DND-41 (cell line): ENCODE measurements around the gene ZNF594.

Source experiments
- EZH2 ChIP-seq: IDR thresholded peaks from 3 replicates; pipeline ENCODE4 v1.6.1; 2012; ENCODE audit warnings: borderline replicate concordance, low read depth, mild to moderate bottlenecking, moderate library complexity, low read length, inconsistent platforms; ENCODE audit not compliant: severe bottlenecking
- TF ChIP-seq, protein P1 (sequence below): IDR thresholded peaks from 2 replicates; pipeline ENCODE4 v1.5.1; 2012; ENCODE audit warnings: borderline replicate concordance, low read length, moderate library complexity, mild to moderate bottlenecking; ENCODE audit not compliant: poor library complexity, severe bottlenecking; ENCODE audit errors: extremely low read depth

GRCh38 chr17:5225668-5226457 lies 34.2 kb upstream of the ZNF594 start:
- TF ChIP-seq, protein P1, sequence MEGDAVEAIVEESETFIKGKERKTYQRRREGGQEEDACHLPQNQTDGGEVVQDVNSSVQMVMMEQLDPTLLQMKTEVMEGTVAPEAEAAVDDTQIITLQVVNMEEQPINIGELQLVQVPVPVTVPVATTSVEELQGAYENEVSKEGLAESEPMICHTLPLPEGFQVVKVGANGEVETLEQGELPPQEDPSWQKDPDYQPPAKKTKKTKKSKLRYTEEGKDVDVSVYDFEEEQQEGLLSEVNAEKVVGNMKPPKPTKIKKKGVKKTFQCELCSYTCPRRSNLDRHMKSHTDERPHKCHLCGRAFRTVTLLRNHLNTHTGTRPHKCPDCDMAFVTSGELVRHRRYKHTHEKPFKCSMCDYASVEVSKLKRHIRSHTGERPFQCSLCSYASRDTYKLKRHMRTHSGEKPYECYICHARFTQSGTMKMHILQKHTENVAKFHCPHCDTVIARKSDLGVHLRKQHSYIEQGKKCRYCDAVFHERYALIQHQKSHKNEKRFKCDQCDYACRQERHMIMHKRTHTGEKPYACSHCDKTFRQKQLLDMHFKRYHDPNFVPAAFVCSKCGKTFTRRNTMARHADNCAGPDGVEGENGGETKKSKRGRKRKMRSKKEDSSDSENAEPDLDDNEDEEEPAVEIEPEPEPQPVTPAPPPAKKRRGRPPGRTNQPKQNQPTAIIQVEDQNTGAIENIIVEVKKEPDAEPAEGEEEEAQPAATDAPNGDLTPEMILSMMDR = no peak
- TF ChIP-seq EZH2 = no peak
